Measurements from ENCODE around the gene TSPO2. TPM values are rescaled to one million over a fixed set of nuclear protein-coding genes. Genes with fewer than 3 reads are reported as not detected.

TSPO2 gene
- total and polyA plus RNA-seq, 9 of the 15 experiments (the other 6 are each of a cell fraction or from before 2014, with no cell fraction given): not detected

- TF ChIP-seq TEAD4 (IDR thresholded peaks at IDR 0.05; ENCODE audit: low read length): no peak
- TF ChIP-seq TEAD4 (CRISPR knock-in tag; IDR thresholded peaks at IDR 0.05; ENCODE audit: borderline replicate concordance): no peak
- TF ChIP-seq UBTF (IDR thresholded peaks at IDR 0.05; ENCODE audit: borderline replicate concordance in 1 of 2, low read depth in 2 of 2, low read length in 2 of 2): peak in 1 of 2 experiments; percentile 30; a peak in 1 of 4 replicates
- TF ChIP-seq GABPB1 (CRISPR knock-in tag; IDR thresholded peaks at IDR 0.05): peak; percentile 82
- TF ChIP-seq SUPT5H (IDR thresholded peaks at IDR 0.05): no peak
- TF ChIP-seq HOXB6 (CRISPR knock-in tag; IDR thresholded peaks at IDR 0.05; ENCODE audit: borderline replicate concordance): no peak
- no peak for TF ChIP-seq HLTF (IDR thresholded peaks at IDR 0.05)
- TF ChIP-seq CGGBP1 (CRISPR knock-in tag; IDR thresholded peaks at IDR 0.05): no peak
- no peak for TF ChIP-seq CEBPG (CRISPR knock-in tag; IDR thresholded peaks at IDR 0.05)
- no peak for TF ChIP-seq CEBPG (tag; conservative IDR thresholded peaks at IDR 0.05 in 1 of 2, IDR thresholded peaks at IDR 0.05 in 1 of 2)
- TF ChIP-seq FOXJ2 (tag; IDR thresholded peaks at IDR 0.05): no peak
- TF ChIP-seq NR1H2 (CRISPR knock-in tag; IDR thresholded peaks at IDR 0.05): peak; percentile 70; the same call in 1 of the 2 replicates
- TF ChIP-seq ZNF3 (CRISPR knock-in tag; IDR thresholded peaks at IDR 0.05): no peak
- TF ChIP-seq RBM22 (IDR thresholded peaks at IDR 0.05; ENCODE audit: low read depth, low read length, poor library complexity, severe bottlenecking): peak; percentile 73
- TF ChIP-seq TSHZ1 (CRISPR knock-in tag; IDR thresholded peaks at IDR 0.05): no peak
- no peak for TF ChIP-seq ATF1 (CRISPR knock-in tag; IDR thresholded peaks at IDR 0.05)
- TF ChIP-seq ATF1 (tag; IDR thresholded peaks at IDR 0.05): peak; percentile 51
- peak; percentile 63 for TF ChIP-seq FIP1L1 (IDR thresholded peaks at IDR 0.05; ENCODE audit: low read depth, low read length, poor library complexity, severe bottlenecking)
- 0 out of 2 replicates have a peak, but pooled peaks have one; percentile 32 for TF ChIP-seq ZNF766 (CRISPR knock-in tag; conservative IDR thresholded peaks at IDR 0.05)
- TF ChIP-seq ELF4 (CRISPR knock-in tag; IDR thresholded peaks at IDR 0.05): no peak
- no peak; the same call in 1 of the 2 replicates for TF ChIP-seq SMAD4 (CRISPR knock-in tag; conservative IDR thresholded peaks at IDR 0.05)
- TF ChIP-seq RNF2 (IDR thresholded peaks at IDR 0.05): 0 out of 2 replicates have a peak, but pooled peaks have one; percentile 52
- TF ChIP-seq TFAP4 (CRISPR knock-in tag; IDR thresholded peaks at IDR 0.05; ENCODE audit: borderline replicate concordance): peak; percentile 82
Observed at GRCh38 chr6:41027799-41028560, 14.3 kb upstream of the TSPO2 start (continued).

Measured in K562 (cell line).